HepG2 (cell line): ENCODE results near the gene NUP214. TPM values are rescaled to one million over a fixed set of nuclear protein-coding genes. Genes with fewer than 3 reads are reported as not detected.

Experiments
- ATAC-seq: fragments of 200-7000 bp; cut with Tn5 transposase; 3 replicates; pipeline ENCODE4 v1.9.1; 2020; ENCODE audit warnings: mild to moderate bottlenecking, moderate library complexity
- BruUV-seq: library from RNA; stranded (reverse); fragments of 400-500 nt; replicated peaks from 2 replicates; lab custom pipeline; 2021; lab: Mats Ljungman, UMichigan
- CTCF ChIA-PET: fragments of 300-600 bp; formaldehyde crosslinking; extraction: SDS; loops from one replicate; lab custom pipeline; 2021; ENCODE audit warnings: low total read pairs, inconsistent platforms, low intra/inter-chr PET ratio; lab: Yijun Ruan, JAX
- POLR2A ChIA-PET: fragments of 350-600 bp; sonication (Branson Sonifier 250); formaldehyde crosslinking; loops from one replicate; lab custom pipeline; 2020; ENCODE audit warnings: antibody characterized with exemption, inconsistent platforms; lab: Yijun Ruan, JAX
- DNase-seq: peaks from one replicate; pipeline ENCODE4 v3.0.0-alpha.2; 2015; ENCODE audit warnings: low spot score
- FAIRE-seq: peaks from 3 replicates; lab custom pipeline; 2011; peaks lifted over from hg19 to GRCh38; lab: Jason Lieb, UNC
- H2AFZ ChIP-seq: one replicate; pipeline ENCODE4 v1.6.1; 2011; ENCODE audit warnings: low read length, inconsistent platforms
- H3K27ac ChIP-seq: fragments of 300-600 bp; 3 replicates; pipeline ENCODE4 v1.8.0; 2011; ENCODE audit warnings: mixed run types, mild to moderate bottlenecking, mixed read lengths, low read length, inconsistent platforms; ENCODE audit not compliant: insufficient read depth; ENCODE audit errors: extremely low read length
- H3K27me3 ChIP-seq, 2 experiments: fragments of 200-600 bp in 1 of 2; 2 replicates in 1 of 2; 3 replicates in 1 of 2; pipeline versions ENCODE4 v1.6.0 to v1.8.0; 2011; ENCODE audit warnings: low read length in 2 of 2, mild to moderate bottlenecking in 2 of 2, moderate library complexity in 2 of 2, inconsistent platforms in 1 of 2; ENCODE audit not compliant: insufficient read depth in 2 of 2, control insufficient read depth in 1 of 2
- H3K36me3 ChIP-seq, 2 experiments: fragments of 200-600 bp in 1 of 2; replicated peaks in 1 of 2; 2 replicates in 1 of 2; 3 replicates in 1 of 2; pipeline versions ENCODE4 v1.5.1 to v1.8.0; 2011; ENCODE audit warnings: low read length in 2 of 2, inconsistent platforms in 1 of 2; ENCODE audit not compliant: insufficient read depth in 2 of 2, control insufficient read depth in 1 of 2
- H3K4me1 ChIP-seq: 2 replicates; pipeline ENCODE4 v1.5.1; 2012; ENCODE audit warnings: low read length, inconsistent platforms; ENCODE audit not compliant: insufficient read depth
- H3K4me2 ChIP-seq: 2 replicates; pipeline ENCODE4 v1.6.0; 2011; ENCODE audit warnings: low read depth, low read length, inconsistent platforms
- H3K4me3 ChIP-seq, 3 experiments: fragments of 200-600 bp in 1 of 3; sonication (generic), shearing (Covaris generic) in 1 of 3; replicated peaks in 1 of 3; 2 replicates each; pipeline ENCODE4 v1.5.1; 2011 to 2016; ENCODE audit warnings: low read length in 3 of 3, inconsistent platforms in 2 of 3, low read depth in 2 of 3, mild to moderate bottlenecking in 2 of 3, control low read depth in 1 of 3, mixed read lengths in 1 of 3; ENCODE audit not compliant: insufficient read depth in 1 of 3
- H3K79me2 ChIP-seq: one replicate; pipeline ENCODE4 v1.6.1; 2011; ENCODE audit warnings: low read length, inconsistent platforms; ENCODE audit not compliant: insufficient read depth
- H3K9ac ChIP-seq: 2 replicates; pipeline ENCODE4 v1.6.0; 2011; ENCODE audit warnings: mild to moderate bottlenecking, low read depth, low read length, inconsistent platforms; ENCODE audit not compliant: insufficient read depth
- H3K9me3 ChIP-seq: 2 replicates; pipeline ENCODE4 v1.5.1; 2012; ENCODE audit warnings: mild to moderate bottlenecking, low read length
- H4K20me1 ChIP-seq: 2 replicates; pipeline ENCODE4 v1.6.0; 2011; ENCODE audit warnings: inconsistent platforms, mild to moderate bottlenecking, low read length, moderate library complexity; ENCODE audit not compliant: insufficient read depth
- SMC3 ChIP-seq: IDR thresholded peaks from 2 replicates; pipeline ENCODE4 v1.6.1; 2011; ENCODE audit warnings: low read length, improper control_type of control experiment
- TCF7 ChIP-seq: sonication (generic); IDR thresholded peaks from 2 replicates; pipeline ENCODE4 v1.6.1; 2016; ENCODE audit warnings: antibody characterized with exemption, low read depth
- THAP11 ChIP-seq: IDR thresholded peaks from 2 replicates; pipeline ENCODE4 v1.6.1; 2016; ENCODE audit warnings: missing biosample characterization, missing genetic modification reagents
- ZNF841 ChIP-seq: sonication (generic); formaldehyde crosslinking; IDR thresholded peaks from 2 replicates; pipeline ENCODE4 v1.8.1; 2023; ENCODE audit warnings: missing genetic modification reagents, borderline replicate concordance
- ZSCAN5A ChIP-seq: sonication (generic); formaldehyde crosslinking; IDR thresholded peaks from 2 replicates; pipeline ENCODE4 v1.8.0; 2022; ENCODE audit warnings: mild to moderate bottlenecking, missing genetic modification reagents, borderline replicate concordance
- WGBS: methylation state at CpG from one replicate; pipeline ENCODE4 v1.1.6; 2017; ENCODE audit warnings: low lambda C conversion rate; 5-methylcytosine and 5-hydroxymethylcytosine counted together
- in situ Hi-C: cut with HindIII; loops from 2 replicates; pipeline ENCODE4 v1.10.0; 2017; ENCODE audit warnings: low pct_unique_long_range_greater_than_20kb; ENCODE audit not compliant: extremely low pct_ligation_motif_present
- intact Hi-C: fragments of 100-400 bp; cut with micrococcal nuclease; formaldehyde crosslinking; loops from one replicate; pipeline ENCODE4 v1.10.0; 2022; ENCODE audit not compliant: unreplicated experiment
- polyA plus RNA-seq, 8 experiments: library from polyadenylated mRNA; depleted of rRNA in 3 of 8; stranded (reverse) in 7 of 8; unstranded in 1 of 8; fragments of >200 nt; fragmentation: Illumina TruSeq in 4 of 8; extraction: Trizol in 4 of 8; gene quantifications; 2 replicates each; pipeline versions ENCODE4 v1.2.1 to v1.2.3, GENCODE V29; 2011 to 2016; ENCODE audit warnings: low read depth in 4 of 8, missing spikeins in 1 of 8, mixed read lengths in 1 of 8; ENCODE audit not compliant: insufficient read depth in 1 of 8
- total RNA-seq, 5 experiments: library from RNA; depleted of rRNA; stranded (reverse); fragments of >200 nt; fragmentation: Illumina TruSeq; extraction: Trizol; gene quantifications; 2 replicates each; pipeline ENCODE4 v1.2.3, GENCODE V29; 2016; ENCODE audit warnings: low read depth in 1 of 5

The NUP214 gene
- total and polyA plus RNA-seq, 2 of the 13 experiments (the other 11 are each of a cell fraction or from before 2014, with no cell fraction given), result 8.4 to 16.0 TPM

- no peak for TF ChIP-seq ZSCAN5A (CRISPR knock-in tag)
- no peak for TF ChIP-seq THAP11 (CRISPR knock-in tag)
- no peak for TF ChIP-seq TCF7
These were observed 108.6 kb downstream of the NUP214 start (continued) for GRCh38 chr9:131233995-131234394.

GRCh38 chr9:131234799-131235479 lies 109.6 kb downstream of the NUP214 start:
- DNase-seq, result no peak
- Histone ChIP-seq H2AFZ (no peak overlapping the region), H3K27ac (no peak overlapping the region), H3K9me3 (no peaks in the 10 kb centered on the region), H3K27me3 (no peaks in the 10 kb centered on the region), H3K4me3 (no peak overlapping the region)
- intact Hi-C loops, result no loop called here
- BruUV-seq, result no TSS peak
- no peak for FAIRE-seq
- 98% methylated on average over 15 of the region's 16 CpGs for WGBS
- no peak for ATAC-seq
- no peak for TF ChIP-seq SMC3
- no peak for TF ChIP-seq ZNF841 (CRISPR knock-in tag)
- TF ChIP-seq, all 625 proteins: peak for 0
- Histone ChIP-seq H3K36me3 (peaks cover 15 to 46% of the 10 kb centered on the region in 2 experiments; a peak in 4 of 5 replicates), H4K20me1 (no peaks in the 10 kb centered on the region), H3K4me1 (peaks cover 21% of the 10 kb centered on the region), H3K4me2 (no peak overlapping the region), H3K79me2 (no peaks in the 10 kb centered on the region), H3K9ac (no peak overlapping the region)
- ChIA-PET POLR2A (no interaction called here), CTCF (no interaction called here)
- in situ Hi-C loops, result no loop called here
